GM19468 (cell line): Measurements from ENCODE around the gene PNPLA2.
A peak's percentile ranks its signal among the peaks of the same experiment; 100 is the strongest.

Source experiments
- ATAC-seq: cut with Tn5 transposase; IDR thresholded peaks from one replicate; pipeline ENCODE4 v1.9.1; 2021; ENCODE audit warnings: mild to moderate bottlenecking, moderate library complexity, moderate number of reproducible peaks; ENCODE audit not compliant: unreplicated experiment; ENCODE audit errors: extremely low read depth

Gene PNPLA2

DNA sequence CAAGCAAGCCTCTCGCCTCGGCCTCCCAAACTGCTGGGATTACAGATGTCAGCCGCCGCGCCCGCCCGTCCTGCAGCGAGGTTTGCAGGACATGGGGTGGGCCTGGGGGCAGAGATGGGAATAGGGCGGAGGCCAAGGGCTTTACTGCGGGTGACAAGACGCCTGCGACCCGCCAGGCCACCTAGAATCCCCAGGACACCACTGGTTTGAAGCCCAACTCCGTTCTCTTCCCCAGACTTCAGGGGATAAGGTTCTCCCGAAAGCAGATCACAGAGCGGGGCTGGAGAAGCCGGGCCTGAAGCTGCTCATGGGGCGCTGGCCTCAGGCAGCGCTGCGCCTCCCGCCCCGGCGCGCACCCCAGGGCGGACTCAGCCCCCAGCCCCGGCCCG lies 23.3 kb downstream of the PNPLA2 start:
- no peak for ATAC-seq

DNA sequence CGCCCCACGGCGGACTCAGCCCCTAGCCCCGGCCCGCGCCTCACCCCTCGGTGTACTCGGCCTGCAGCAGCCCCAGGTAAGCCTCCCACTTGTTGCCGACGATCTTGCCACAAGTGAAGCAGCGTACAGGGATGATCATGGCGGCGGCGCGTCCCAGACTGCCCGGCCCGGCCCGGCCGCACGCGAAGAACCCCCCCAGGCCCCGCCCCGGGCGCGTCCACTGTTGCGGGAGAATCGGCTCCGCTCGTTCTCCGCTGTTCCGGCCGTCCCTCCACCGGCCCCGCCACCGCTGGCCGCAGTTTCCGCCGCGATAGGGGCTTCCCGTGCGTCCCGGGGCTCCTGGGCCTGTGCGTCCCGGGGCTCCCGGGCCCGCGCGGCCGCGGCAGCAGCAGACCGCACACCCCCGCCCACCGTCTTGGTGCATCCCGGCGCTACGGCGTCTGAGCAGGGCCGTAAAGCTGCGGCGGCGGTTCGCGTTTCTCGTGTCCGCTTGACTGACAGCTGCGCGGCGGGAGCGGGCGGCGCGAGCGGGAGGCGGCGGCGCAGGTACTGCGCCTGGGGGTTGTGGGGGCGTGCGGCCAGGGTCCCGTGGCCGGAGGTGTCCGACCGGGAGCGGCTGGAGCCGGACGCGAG lies 23.8 kb downstream of the PNPLA2 start, which contains the start of the genes POLR2L and TSPAN4:
Gene POLR2L, minus strand, starts transcription at position 160 of the 633 bp plus-strand sequence. Its CDS starts 21 bp downstream, at position 139.
Gene TSPAN4, plus strand, starts transcription at position 483 of the 633 bp plus-strand sequence. CDS start 7,453 bp downstream, outside the sequence.
- ATAC-seq: peak; percentile 23

DNA sequence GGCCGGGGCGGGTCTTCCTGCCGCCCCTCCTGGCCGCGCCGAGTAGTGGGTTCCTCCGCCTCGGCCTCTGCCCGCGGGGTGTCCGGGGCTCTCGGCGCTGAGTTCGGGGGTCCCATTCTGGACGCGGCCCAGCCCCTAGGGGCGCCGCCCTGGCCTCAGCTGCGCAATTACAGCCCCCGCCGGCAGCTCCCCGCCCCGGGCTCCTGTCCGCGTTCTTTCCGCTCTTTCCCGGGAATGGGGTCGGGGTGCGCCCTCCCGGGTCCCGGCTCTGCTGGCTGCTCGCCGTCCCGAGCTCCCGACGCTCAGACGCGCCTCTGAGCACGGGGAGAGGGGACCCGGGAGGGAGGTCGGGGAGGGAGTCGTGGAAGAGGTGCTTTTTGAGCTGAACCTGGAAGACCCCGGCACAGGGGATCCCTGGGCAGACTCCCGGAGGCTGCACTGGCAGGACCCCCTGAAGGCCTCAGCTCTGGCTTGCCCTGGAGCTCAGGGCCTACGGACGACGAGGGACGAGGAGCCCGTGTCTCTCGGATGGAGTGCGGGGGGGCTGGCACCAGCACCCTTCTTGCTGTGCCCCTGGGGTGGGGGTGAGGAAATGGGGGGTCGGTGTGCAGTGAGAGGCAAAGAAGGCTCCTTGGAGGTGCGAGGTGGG lies 24.5 kb downstream of the PNPLA2 start:
- ATAC-seq: no peak

DNA sequence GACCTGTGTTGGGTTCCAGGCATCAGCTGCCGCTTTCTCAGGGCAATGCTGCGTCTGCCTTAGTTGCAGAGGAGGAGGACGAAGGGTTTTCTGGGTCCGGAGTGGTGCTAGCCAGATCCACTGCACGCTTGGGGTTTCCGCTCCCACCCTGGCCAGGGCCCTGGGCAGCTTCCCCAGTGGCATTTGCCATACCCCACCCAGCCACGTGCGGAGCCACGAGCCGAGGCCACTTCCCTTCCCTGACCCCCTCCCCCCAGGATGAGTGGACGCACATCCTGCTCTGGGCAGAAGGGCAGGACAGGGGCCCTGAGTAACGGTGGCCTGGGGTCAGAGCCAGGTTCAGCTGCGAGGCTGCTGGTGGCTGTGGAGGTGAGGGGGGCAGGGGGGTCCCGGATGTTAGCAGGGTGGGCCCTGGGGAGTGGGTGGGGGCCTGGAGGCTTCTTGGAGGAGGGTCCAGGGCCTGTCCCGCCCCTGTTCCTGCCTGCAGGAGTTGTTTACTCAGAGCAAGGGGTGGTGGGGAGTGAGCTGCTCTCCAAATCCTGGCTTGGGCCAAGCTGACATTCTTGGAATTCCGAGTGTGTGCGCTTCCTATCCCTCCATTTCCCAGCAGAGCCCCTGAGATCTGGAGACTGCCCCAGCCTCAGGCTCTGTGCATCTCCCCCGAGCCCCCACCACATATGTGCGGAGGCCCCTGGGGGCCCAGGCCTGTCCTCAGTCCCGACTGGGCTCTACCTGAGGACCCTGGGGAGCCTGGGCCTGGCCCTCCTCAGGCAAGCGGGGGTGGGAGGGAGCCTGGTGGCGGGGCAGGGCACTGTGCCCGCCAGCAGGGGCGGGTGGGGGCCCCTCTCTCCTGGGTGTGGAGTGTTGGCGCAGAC lies 25.3 kb downstream of the PNPLA2 start:
- no peak for ATAC-seq

DNA sequence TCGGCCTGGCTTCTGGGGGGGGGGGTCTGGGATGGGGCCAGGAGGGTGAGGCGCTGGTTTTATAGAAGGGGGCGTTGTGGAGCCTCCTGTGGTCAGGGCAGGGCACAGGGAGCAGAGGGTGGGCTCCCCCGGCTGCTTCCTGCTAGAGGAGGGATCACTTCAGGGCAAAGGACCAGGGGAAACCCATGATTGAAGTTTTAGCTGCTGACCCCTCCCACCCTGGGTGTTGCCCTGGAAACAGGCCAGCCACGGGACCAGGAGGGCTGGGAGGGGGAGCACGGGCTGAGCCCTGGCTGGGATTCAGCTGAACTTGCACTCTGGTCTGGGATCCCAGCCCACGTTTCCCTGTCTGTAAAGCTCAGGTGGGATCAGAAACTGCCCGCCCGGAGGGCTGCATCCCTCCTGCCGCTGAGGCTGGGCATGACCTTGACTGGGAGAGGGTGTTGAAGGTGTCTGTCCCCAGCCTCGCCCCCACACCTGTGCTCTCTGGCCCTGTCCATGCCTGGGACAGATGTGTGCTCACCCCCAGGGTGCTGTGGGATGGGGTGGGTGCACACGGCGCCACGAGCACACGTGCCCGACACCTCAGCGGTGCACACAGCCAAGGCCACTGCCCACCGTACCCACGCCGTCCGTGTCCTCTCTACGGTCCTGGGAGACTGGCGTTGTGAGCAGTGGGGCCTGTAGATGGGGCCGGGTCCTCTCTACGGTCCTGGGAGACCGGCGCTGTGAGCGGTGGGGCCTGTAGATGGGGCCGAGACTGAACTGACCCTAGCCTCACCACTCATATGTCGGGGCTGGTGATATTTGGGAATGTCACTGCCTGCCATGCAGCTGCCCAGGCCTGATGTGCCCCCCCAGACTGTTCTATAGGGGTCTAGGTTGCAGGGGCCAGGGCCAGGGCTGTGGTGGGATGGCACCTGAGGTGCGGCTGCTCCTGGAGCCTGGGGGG lies 26.3 kb downstream of the PNPLA2 start:
- ATAC-seq: no peak

DNA sequence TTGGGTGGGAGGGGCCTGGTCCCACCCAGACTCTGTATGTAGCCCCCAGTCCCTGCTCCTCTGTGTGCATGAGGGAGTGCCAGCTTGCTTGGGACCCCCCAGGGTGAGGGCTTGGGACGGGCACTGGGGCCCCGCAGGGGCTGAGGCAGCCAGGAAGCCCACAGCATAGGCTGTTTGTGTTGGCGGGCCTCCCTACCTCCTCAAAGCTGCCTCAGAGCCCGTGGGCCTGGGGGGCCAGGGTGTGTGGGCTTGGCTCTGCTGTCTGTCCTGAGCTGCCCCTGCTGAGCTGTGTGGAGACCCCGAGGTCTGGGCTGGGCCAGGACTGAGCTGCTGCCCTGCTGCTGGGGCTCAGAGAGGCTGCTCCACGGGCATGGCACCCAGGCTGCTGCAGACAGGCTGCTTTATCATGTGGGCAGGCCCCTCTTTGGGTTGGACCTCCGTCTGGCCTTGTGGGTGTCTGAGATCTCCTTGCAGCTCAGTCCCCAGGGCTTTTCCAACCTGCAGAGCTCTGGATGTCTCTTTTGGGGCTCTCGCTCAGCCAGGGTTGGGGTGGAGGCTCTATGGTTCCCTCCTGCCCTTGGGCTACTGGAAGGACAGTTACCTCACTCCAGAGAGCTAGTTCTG lies 27.3 kb downstream of the PNPLA2 start:
- ATAC-seq: no peak

DNA sequence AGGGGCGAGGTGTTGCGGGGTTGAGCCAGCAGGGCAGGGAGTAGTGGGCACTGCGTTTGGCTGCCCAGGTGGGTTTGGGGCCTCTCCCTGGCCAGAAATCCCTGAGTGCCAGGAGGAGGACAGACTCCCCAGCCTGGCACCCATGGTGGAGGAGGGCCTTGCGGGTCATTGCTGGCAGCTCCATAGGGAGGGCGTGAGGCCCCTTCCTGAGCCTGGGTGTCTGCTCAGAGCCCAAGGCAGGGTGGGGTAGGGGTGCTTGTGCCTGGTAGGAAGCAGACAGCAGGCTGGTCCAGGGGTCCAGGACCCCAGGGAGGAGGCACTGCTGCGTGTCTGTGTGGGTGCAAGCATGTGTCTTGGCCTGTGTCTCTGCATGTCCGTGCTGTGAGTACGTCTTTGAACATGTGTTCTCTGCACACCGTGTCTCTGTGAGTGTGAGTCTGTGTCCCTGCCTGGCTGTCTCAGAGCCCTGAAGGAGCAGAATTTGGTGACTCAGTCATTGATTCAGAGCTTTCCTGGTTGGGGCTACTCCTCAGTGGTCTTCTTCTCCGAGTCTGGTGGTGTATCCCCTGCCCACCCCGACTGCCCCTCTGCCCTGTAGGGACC lies 27.9 kb downstream of the PNPLA2 start:
- no peak for ATAC-seq

DNA sequence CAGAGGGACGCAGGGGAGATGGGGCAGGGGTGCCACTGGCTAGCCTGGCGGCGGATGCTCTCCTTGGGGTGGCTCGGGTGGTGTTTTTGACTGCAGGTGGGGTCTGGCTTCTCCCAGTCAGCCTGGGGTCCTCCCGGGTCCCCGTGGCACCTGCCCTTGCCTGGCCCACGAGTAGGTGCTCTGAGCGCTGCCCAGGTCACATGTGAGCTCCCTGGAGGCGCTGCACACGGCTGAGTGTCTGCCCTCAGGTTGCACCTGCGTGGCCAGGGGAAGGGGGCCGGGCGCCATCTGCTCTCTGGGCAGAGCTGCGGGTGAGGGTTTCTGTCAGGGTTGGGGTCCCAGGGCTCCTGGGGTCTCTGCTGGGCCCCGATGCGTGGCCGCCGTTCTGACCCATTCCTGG lies 29.2 kb downstream of the PNPLA2 start:
- ATAC-seq: no peak

DNA sequence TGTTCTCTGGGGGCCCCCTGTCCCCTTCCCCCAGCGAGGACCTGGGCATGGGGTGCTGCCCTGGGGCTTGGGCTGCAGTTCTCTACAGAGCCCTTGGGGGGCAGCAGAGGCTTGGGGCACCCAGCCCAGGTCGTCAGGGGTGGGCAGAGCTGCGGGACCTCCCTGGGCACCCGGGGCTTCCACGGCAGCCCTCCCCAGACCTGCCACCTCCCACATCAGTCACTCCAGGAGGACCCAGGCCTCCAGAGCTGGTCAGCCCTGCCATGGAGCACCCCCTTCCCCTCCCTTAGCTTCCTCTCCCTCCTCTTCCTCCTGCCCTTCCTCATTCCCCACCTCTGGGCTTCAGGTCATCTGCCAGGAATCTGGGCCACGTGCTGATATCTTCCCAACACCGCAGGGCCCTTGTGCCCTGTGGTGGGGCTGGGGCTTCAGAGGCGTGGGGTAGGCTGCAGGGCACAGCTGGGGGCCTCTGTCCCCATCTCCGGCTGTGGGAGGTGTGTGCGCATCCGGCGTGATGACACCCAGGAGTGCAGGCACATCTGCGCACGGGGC lies 29.7 kb downstream of the PNPLA2 start:
- no peak for ATAC-seq

DNA sequence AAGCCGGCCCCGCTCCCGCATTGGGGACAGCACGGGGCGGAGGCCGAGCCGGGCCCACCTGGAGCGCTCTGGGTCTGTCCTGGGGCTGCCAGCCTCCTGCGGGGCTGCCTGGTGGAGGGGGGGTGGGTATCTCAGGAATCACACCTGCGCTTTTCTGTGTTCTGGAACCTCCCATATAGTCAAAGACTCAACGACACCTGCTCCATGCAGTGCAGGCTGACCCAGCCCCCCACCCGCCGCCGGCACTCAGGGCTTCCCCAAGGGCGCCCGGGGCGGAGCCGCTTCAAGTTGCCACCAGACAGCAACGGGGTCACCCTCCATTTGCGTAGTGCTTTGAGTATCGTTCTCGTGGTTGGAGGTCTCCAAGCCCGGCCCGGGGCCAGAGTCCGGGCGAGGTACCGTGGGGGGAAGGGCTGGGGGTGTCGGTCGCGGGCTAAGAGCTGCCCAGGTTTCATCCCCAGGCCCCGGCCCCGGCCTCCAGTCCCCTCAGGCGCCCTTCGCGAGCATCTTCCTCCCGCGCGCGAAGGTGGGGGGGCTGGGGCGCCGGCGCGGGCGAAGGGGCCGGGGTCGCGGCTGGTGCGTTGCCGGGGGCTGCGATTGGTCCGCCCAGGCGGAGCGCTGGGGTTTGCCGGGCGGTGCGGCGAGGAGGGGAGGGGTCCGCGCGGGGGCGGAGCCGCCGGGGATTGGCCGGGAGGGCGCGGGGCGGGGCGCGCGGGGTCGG lies 30.6 kb downstream of the PNPLA2 start:
- ATAC-seq: no peak

DNA sequence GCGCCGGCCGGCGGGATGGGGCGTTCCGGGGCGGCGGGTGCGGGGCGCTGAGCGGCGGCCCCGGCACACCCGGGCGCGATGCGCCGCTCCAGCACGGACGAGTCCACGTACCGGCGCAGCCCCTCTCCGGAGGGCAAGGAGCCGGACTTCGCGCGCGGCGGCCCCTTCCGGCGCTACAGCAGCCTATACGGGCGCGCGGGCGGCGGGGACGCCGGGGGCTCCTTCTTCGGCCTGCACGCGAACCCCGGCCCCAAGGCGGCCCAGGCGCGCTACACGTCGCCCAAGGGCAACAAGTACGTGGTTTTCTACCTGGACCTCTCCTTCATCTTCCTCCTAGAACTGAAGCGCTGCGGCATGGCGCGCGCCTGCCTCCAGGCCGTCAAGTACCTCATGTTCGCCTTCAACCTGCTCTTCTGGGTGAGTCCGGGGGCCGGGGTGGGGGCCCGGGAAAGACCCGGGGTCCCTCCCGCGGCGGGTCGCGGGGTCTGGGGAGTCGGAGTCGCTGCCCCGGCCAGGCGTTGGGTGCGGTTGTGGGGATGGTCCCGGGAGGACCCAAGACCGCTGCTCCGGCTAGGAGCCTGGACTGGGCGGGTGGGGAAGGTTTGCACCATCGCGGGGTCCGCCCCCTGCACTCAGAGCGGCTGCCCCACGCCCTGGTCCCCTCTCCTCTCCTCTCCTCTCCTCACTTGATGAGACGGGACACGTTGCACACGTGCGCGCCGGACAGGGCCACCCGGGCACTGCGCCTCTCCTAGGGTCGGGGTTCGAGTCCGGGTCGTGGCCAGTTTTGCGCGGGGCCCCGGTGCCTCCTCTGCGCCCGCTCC lies 31.4 kb downstream of the PNPLA2 start:
- no peak for ATAC-seq

DNA sequence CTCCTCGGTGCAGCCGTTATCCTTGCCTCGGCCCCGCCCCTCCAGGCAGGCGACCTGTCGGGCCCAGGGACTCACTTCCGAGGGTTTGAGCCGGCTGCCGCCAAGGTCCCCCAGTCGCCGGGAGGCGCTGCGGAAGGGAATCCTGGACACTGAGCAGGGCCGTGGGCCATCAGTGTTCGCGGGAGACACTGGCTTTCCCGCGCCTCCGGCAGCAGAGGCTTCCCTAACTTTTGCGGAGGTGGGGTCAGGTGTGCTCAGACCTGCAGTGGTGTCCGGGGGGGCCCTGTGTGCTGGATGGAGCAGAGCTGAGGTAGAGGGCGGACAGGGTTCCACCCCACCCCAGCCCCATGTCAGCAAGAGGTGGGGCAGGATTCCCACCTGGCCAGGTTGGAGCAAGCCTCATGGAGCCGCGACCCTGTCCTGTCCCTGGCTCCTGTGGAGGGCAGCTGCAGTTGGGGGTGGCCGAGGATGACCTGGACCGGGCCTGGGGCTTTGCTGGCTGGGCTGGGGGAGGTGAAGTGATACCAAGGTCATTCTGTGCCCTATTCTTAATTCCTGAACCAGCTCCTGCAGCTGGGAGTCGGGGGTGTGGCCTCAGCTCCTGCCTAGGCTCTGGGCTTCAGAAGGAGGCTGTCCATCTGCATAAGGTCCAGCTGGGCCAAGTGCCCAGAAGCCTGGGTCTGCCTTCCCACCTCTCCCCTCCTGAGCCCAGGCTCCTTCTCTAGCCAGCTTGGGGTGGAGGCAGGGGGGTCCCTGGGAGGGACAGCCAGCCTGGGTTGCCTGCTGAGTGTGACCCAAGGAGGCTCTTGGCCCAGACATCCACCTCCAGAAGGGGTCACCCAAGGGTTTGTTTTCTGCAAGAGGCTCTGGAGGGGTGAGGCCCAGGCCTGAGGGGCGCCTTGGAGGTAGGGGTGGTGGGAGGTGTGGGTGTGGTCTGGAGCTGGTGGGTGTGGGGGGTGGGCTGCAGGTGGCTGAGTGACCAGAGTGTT lies 32.4 kb downstream of the PNPLA2 start:
- ATAC-seq: no peak

DNA sequence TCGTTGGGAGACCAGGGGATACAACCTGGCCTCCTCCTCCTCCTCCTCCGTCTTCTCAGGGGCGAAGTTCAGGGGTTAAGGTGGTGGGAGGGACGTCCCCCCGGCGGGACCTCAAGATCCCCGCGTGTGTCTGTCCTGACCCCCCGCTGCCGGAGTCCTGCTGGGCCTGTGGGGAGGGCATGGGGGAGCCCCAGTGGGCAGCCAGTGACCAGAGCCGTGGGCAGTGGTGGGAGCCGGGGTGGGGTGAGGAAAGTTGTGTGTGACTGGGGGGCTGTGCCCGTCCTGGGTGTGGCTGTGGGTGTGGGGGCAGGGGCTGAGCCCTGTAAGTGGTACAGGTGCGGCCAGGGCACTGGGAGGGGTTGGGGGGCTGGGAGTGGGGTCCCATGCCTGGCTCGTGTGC lies 34.0 kb downstream of the PNPLA2 start:
- no peak for ATAC-seq

DNA sequence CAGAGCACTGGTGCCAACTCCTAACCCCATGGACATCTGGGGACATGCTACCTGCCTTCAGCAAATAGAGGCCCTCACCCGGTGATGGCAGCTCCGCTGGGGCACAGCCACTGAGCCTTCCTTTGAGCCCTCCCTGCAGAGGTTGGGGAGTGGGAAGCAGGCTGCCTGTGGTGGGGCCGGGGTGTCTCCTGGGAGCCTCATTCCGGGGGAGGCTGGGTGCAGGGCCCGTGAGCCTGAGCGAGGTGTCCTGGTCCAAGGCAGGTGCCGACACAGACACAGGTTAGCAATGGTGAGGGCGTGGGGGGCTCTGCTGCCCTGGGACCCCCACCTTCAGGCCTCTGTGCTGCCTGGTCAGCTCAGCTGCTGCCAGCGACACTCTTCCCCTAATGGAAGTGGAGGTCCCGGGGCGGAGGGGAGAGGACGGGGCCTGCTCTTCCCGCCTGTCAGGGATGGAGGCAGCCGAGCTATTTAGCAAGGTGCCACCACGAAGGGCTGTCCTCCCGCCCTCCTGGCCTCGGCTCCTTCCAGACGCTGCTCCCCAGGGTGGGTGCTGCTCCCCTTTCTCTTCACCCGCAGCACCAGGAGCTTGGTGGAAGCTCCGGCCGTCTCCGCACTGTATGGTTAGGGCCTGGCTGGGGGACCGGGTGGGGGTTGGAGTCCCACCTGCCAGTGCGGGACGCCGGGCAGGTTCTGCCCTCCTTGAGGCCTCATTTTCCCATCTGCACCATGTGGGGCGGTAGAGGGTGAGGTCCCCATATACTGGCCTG lies 35.2 kb downstream of the PNPLA2 start:
- no peak for ATAC-seq

DNA sequence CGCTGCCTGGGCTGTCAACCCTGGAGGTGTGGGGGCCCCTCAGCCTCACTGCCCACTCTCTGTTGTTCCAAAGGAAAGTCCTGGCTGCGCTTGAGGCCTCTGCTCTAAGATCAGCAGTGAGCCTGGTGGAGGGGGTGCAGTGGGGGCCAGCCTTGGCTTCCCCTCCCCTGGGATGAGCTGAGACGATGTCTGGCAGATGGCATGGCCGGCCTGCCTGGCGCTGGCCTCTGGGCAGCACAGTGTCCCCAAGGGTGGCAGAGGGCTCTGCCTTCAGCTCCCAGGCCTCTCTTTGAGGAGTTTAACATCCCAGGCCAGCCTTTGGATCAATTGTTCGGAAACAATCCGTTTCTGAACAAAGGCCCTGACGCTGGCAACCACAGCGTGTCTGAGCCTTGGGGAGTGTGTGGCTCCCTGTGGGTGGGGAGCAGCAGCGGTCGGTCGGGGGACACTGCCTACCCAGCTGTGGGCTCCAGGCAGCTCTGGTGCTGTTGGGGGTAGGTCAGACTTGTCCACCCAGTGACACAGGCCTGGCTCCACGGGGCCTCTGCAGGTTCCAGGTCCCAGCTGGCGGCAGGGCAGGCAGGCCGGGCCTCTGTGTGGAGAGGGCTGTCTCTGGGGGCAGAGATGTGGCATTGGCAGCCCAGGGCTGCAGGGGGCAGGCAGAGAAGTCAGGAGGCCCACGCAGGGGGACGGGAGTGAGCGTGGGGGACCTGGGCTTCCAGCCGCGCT lies 36.1 kb downstream of the PNPLA2 start:
- no peak for ATAC-seq
